ENCODE data around the gene CPD.

GRCh38 chr17:30333503-30334360, 45.0 kb upstream of the CPD start, which contains the start of gene TMIGD1:
- TF ChIP-seq EP300 (IDR thresholded peaks at IDR 0.05) (no peak), CTCF (IDR thresholded peaks at IDR 0.05) (no peak), POLR2A (IDR thresholded peaks at IDR 0.05) (no peak), POLR2AphosphoS5 (IDR thresholded peaks at IDR 0.05) (no peak)
